Gastroesophageal sphincter (tissue), 4 donors: Measurements from ENCODE around the gene TADA1. TPM values are rescaled to one million over a fixed set of nuclear protein-coding genes. Genes with fewer than 3 reads are reported as not detected.

Source experiments
- ATAC-seq: fragments of 150-250 bp; one replicate; pipeline ENCODE4 v1.9.1; 2016; ENCODE audit warnings: mild to moderate bottlenecking, moderate library complexity
- H3K27ac ChIP-seq, 4 donors: fragments of 200-600 bp; sonication (generic) in 3 of 4; 1 replicate in 3 of 4; 2 replicates in 1 of 4; pipeline ENCODE4 v1.5.1; 2016 to 2019
- H3K27me3 ChIP-seq: fragments of 200-600 bp; sonication (generic); one replicate; pipeline ENCODE4 v1.5.1; 2019
- H3K36me3 ChIP-seq, 2 donors: fragments of 200-600 bp; sonication (generic); one replicate each; pipeline ENCODE4 v1.5.1; 2019; ENCODE audit warnings: control low read depth in 1 of 2
- H3K4me1 ChIP-seq, 3 donors: fragments of 200-600 bp; sonication (generic); 1 replicate in 2 of 3; 2 replicates in 1 of 3; pipeline ENCODE4 v1.5.1; 2016 to 2019; ENCODE audit warnings: control low read depth in 2 of 3
- H3K4me3 ChIP-seq, 2 donors: fragments of 200-600 bp; sonication (generic); one replicate each; pipeline ENCODE4 v1.5.1; 2019; ENCODE audit warnings: mild to moderate bottlenecking in 1 of 2, moderate library complexity in 1 of 2
- H3K9me3 ChIP-seq, 3 donors: fragments of 200-600 bp; sonication (generic); one replicate each; pipeline ENCODE4 v1.5.1; 2017 to 2019; ENCODE audit warnings: control low read depth in 2 of 3
- EP300 ChIP-seq: sonication (generic); formaldehyde crosslinking; IDR thresholded peaks from one replicate; pipeline ENCODE4 v1.6.1; 2017; ENCODE audit warnings: antibody characterized with exemption, mild to moderate bottlenecking
- POLR2A ChIP-seq, 2 donors: fragments of 450-650 bp; IDR thresholded peaks; one replicate each; pipeline ENCODE4 v1.6.1; 2017; ENCODE audit warnings: antibody characterized with exemption in 2 of 2, mild to moderate bottlenecking in 2 of 2, moderate library complexity in 1 of 2
- POLR2AphosphoS5 ChIP-seq: sonication (generic); formaldehyde crosslinking; IDR thresholded peaks from one replicate; pipeline ENCODE4 v1.6.1; 2017; ENCODE audit warnings: antibody characterized with exemption
- WGBS, 2 donors: methylation state at CpG; one replicate each; pipeline ENCODE4 v1.1.5; 2018; ENCODE audit warnings: low coverage in 1 of 2; 5-methylcytosine and 5-hydroxymethylcytosine counted together
- total RNA-seq, 4 donors: library from RNA; depleted of rRNA; stranded (reverse); fragments of >200 nt; gene quantifications; one replicate each; pipeline ENCODE4 v1.1.0, GENCODE V29; 2016
- TF ChIP-seq, protein P1 (sequence below), 4 experiments: fragments of 200-600 bp in 2 of 4; fragments of 450-650 bp in 2 of 4; sonication (generic) in 1 of 4; IDR thresholded peaks; one replicate each; pipeline ENCODE4 v1.5.1; 2017 to 2019; ENCODE audit warnings: antibody characterized with exemption in 4 of 4, mild to moderate bottlenecking in 2 of 4, moderate library complexity in 2 of 4

The TADA1 gene
- total RNA-seq, 4 donors from 2014 or later = 9.5 to 16.2 (median 13.6) TPM

DNA sequence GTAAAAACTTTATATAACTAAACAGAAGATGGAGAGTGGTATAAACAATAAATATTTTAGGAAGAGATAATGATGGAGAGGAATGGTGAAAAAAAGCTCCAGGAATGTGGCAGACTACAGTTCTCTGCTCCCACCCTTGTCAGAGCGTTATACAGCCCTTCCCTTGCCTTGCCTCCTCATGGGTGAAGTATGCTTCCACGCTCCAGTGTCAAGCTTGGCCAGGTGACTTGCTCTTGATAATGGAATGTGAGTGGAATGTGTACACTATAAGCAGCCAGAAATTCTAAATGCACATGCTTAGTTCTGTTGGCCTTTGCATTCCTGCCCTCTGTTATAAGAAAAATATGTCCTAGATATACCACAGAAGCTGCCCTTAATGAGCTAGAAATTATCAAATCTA lies 61.5 kb downstream of the TADA1 start:
- H3K27me3 ChIP-seq = peaks cover 10% of the 10 kb centered on the region
- H3K36me3 ChIP-seq = no peaks in the 10 kb centered on the region
- no peaks in the 10 kb centered on the region for H3K4me1 ChIP-seq
- H3K9me3 ChIP-seq = peaks cover 0 to 2% (median 0%) of the 10 kb centered on the region in 3 donors
- H3K4me3 ChIP-seq = no peak overlapping the region
- 30 to 34% methylated on average over 2 of the region's 2 CpGs for WGBS, 2 donors
- TF ChIP-seq POLR2A (IDR thresholded peaks at IDR 0.05) = no peak
- TF ChIP-seq EP300 = no peak
- TF ChIP-seq, protein P1, sequence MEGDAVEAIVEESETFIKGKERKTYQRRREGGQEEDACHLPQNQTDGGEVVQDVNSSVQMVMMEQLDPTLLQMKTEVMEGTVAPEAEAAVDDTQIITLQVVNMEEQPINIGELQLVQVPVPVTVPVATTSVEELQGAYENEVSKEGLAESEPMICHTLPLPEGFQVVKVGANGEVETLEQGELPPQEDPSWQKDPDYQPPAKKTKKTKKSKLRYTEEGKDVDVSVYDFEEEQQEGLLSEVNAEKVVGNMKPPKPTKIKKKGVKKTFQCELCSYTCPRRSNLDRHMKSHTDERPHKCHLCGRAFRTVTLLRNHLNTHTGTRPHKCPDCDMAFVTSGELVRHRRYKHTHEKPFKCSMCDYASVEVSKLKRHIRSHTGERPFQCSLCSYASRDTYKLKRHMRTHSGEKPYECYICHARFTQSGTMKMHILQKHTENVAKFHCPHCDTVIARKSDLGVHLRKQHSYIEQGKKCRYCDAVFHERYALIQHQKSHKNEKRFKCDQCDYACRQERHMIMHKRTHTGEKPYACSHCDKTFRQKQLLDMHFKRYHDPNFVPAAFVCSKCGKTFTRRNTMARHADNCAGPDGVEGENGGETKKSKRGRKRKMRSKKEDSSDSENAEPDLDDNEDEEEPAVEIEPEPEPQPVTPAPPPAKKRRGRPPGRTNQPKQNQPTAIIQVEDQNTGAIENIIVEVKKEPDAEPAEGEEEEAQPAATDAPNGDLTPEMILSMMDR (IDR thresholded peaks at IDR 0.05) = no peak
- TF ChIP-seq POLR2AphosphoS5 = no peak
- H3K27ac ChIP-seq = no peak overlapping the region
- ATAC-seq = no peak

DNA sequence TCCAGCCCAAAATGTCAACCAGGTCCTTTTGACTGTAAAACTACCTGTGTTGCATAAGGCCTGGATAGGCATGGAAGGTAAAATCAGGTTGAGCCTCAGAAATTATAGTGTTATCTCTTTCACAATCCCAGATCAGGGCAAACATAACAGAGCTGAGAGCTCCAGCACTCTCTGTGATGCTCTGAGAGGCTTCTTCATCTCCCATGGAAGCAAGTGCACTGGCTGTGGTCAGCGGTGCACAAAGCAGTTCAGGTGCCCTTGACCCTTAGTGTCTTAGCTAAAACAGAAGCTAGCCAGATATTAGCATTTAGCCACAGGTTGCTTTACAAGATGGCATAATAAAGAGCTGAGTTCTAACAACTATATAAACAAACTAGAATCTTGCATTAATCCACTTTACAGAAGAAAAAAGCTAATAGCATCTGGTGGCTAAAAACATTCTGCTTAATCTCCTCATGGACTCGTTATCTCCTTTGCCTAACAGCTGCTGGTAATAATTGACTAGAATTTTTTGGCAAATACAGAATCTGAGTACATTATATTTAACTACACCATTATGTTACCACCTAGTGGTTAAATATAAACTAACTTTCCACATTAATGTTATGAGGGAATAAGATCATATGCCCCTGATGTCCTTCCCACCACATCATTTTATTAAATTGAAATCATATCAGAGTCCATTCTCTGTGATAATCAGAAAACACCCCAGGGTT lies 62.4 kb downstream of the TADA1 start:
- TF ChIP-seq POLR2A (IDR thresholded peaks at IDR 0.05) (no peak), EP300 (no peak), POLR2AphosphoS5 (no peak)
- TF ChIP-seq, protein P1 (IDR thresholded peaks at IDR 0.05) = no peak
- H3K9me3 ChIP-seq = no peaks in the 10 kb centered on the region
- WGBS, 2 donors = 13 to 40% methylated on average over 1 of the region's 2 CpGs
- H3K27me3 ChIP-seq = peaks cover 14% of the 10 kb centered on the region
- ATAC-seq = no peak
- H3K36me3 ChIP-seq = no peaks in the 10 kb centered on the region
- no peaks in the 10 kb centered on the region for H3K4me1 ChIP-seq
- no peak overlapping the region for H3K27ac ChIP-seq
- H3K4me3 ChIP-seq = no peak overlapping the region

DNA sequence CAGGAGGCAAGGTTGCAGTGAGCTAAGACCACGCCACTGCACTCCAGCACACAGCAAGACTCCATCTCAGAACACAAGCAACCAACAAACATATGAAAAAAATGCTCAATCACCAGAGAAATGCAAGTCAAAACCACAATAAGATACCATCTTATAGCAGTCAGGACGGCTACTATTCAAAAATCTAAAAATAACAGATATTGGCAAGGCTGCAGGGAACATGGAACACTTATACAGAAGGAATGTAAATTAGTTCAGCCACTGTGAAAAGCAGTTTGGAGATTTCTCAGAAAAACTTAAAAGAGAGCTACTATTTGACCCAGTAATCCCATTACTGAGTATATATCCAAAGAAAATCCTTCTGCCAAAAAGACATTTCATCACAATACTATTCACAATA lies 64.4 kb downstream of the TADA1 start:
- ATAC-seq = no peak
- H3K9me3 ChIP-seq = no peaks in the 10 kb centered on the region
- H3K4me3 ChIP-seq = no peak overlapping the region
- no peaks in the 10 kb centered on the region for H3K36me3 ChIP-seq
- WGBS, 2 donors = 45 to 48% methylated on average over 2 of the region's 2 CpGs
- H3K4me1 ChIP-seq = no peaks in the 10 kb centered on the region
- H3K27me3 ChIP-seq = peaks cover 10% of the 10 kb centered on the region
- H3K27ac ChIP-seq = no peak overlapping the region
- no peak for TF ChIP-seq POLR2A (IDR thresholded peaks at IDR 0.05)
- no peak for TF ChIP-seq POLR2AphosphoS5
- no peak for TF ChIP-seq EP300
- TF ChIP-seq, protein P1 (IDR thresholded peaks at IDR 0.05) = no peak

DNA sequence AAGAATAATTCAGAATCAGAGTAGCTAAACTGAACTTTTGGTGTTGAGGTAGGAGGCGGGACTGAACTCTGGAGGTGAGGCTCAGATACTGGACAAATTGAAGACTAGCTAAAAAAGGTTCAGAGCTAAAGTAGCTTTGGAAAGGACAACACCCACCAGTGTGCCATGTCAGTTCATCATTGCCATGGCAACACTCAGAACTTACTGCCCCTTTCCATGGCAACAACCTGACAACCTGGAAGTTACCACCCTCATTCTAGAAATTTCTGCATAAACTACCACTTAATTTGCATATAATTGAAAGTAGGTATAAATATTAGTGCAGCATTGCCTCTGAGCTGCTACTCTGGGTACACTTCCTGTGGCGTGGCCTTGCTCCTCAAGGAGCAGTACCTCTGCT lies 67.1 kb downstream of the TADA1 start:
- no peaks in the 10 kb centered on the region for H3K9me3 ChIP-seq
- TF ChIP-seq, protein P1 (IDR thresholded peaks at IDR 0.05) = no peak
- TF ChIP-seq POLR2AphosphoS5 = no peak
- TF ChIP-seq EP300 = no peak
- no peak for TF ChIP-seq POLR2A (IDR thresholded peaks at IDR 0.05)
- no peak overlapping the region for H3K4me3 ChIP-seq
- WGBS, 2 donors = 55 to 67% methylated on average over 2 of the region's 2 CpGs
- no peak overlapping the region for H3K27ac ChIP-seq
- ATAC-seq = no peak
- H3K36me3 ChIP-seq = no peaks in the 10 kb centered on the region
- H3K4me1 ChIP-seq = no peaks in the 10 kb centered on the region
- peaks cover 4% of the 10 kb centered on the region for H3K27me3 ChIP-seq

Other genes with a start within 250 kb of the TADA1 start
- 10 to 100 TPM; 36.5 to 51.2 (median 44.8) TPM for gene POGK, start 36.8 kb downstream of the TADA1 start, total RNA-seq
- gene ILDR2, start 99.3 kb upstream of the TADA1 start, total RNA-seq = 10 to 100 TPM in 1 of 4 donors, 1 to 10 TPM in 3; 2.7 to 15.2 (median 8.2) TPM
- gene MAEL, start 113.0 kb upstream of the TADA1 start, total RNA-seq = 1 to 10 TPM in 2 of 4 donors, under 1 TPM in 2; 0.54 to 2.0 (median 0.90) TPM
- gene GPA33, start 214.1 kb upstream of the TADA1 start, total RNA-seq = 1 to 10 TPM in 1 of 4 donors, not detected in 3; 1.7 TPM
- gene STYXL2, start 217.8 kb upstream of the TADA1 start, total RNA-seq = under 1 TPM in 3 of 4 donors, not detected in 1; 0.08 to 0.17 (median 0.16) TPM